ENCODE data around the gene GRAMD2A.

Gene GRAMD2A

DNA sequence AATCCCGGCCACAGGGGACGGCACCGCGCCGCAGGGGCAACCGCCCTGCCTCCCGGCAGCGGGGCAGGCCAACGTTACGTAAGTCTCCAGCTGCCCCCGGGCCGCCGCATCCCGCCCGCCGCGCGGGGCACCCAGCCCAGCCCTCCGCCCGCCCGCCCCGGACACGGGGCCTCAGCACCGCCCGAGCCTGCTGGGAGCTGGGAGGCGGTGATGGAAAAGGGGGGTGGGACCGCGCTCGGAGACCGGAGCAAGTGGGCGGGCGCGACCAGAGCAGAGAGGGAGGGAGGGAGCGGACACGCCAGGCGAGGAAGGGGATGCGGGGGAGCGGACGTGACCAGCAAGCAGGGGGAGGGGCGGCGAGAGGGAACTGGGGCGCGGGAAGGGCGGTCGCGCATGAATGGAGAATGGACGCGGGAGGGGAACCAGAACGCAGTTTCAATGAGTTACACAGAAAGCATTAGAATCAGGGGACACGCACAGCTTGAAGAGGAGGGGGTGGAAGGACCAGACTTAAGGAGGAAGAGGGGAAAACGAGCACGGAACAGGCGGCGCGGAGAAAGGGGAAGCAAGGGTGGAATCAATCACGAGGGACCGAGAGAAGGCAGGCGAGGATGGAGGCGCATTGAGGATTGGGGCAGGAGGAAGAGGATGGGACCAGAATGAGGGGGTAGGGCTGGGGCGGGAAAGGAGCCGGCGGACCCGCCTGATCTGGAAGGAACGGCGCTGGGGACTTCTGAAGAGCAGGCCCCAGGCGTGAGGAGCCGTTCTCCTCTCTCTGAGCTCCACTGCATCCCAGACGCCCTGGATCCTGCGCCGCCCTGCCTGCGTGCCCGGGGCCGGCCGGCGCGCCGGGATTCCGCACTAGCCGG lies 32.8 kb upstream of the GRAMD2A start (continued):
- peak; percentile 97 for TF ChIP-seq SP2 (tag by site-specific recombination; IDR thresholded peaks at IDR 0.05)
- TF ChIP-seq ZNF654 (tag by site-specific recombination; IDR thresholded peaks at IDR 0.05; ENCODE audit: low read depth), result no peak
- peak; percentile 70 for TF ChIP-seq ZIC2 (tag by site-specific recombination; IDR thresholded peaks at IDR 0.05)
- no peak; the same call in 1 of the 2 replicates for TF ChIP-seq ZNF768 (tag by site-specific recombination; IDR thresholded peaks at IDR 0.05)
- peak; percentile 98 for TF ChIP-seq WT1 (tag by site-specific recombination; IDR thresholded peaks at IDR 0.05)
- TF ChIP-seq, protein P1, sequence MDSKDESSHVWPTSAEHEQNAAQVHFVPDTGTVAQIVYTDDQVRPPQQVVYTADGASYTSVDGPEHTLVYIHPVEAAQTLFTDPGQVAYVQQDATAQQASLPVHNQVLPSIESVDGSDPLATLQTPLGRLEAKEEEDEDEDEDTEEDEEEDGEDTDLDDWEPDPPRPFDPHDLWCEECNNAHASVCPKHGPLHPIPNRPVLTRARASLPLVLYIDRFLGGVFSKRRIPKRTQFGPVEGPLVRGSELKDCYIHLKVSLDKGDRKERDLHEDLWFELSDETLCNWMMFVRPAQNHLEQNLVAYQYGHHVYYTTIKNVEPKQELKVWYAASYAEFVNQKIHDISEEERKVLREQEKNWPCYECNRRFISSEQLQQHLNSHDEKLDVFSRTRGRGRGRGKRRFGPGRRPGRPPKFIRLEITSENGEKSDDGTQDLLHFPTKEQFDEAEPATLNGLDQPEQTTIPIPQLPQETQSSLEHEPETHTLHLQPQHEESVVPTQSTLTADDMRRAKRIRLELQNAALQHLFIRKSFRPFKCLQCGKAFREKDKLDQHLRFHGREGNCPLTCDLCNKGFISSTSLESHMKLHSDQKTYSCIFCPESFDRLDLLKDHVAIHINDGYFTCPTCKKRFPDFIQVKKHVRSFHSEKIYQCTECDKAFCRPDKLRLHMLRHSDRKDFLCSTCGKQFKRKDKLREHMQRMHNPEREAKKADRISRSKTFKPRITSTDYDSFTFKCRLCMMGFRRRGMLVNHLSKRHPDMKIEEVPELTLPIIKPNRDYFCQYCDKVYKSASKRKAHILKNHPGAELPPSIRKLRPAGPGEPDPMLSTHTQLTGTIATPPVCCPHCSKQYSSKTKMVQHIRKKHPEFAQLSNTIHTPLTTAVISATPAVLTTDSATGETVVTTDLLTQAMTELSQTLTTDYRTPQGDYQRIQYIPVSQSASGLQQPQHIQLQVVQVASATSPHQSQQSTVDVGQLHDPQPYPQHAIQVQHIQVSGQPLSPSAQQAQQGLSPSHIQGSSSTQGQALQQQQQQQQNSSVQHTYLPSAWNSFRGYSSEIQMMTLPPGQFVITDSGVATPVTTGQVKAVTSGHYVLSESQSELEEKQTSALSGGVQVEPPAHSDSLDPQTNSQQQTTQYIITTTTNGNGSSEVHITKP (tag by site-specific recombination; IDR thresholded peaks at IDR 0.05), result peak; percentile 98
- TF ChIP-seq ZNF558 (tag by site-specific recombination; IDR thresholded peaks at IDR 0.05), result peak; percentile 64; the same call in 1 of the 2 replicates
- peak; percentile 63 for TF ChIP-seq ZBTB21 (tag by site-specific recombination; IDR thresholded peaks at IDR 0.05)
- TF ChIP-seq, protein P2, sequence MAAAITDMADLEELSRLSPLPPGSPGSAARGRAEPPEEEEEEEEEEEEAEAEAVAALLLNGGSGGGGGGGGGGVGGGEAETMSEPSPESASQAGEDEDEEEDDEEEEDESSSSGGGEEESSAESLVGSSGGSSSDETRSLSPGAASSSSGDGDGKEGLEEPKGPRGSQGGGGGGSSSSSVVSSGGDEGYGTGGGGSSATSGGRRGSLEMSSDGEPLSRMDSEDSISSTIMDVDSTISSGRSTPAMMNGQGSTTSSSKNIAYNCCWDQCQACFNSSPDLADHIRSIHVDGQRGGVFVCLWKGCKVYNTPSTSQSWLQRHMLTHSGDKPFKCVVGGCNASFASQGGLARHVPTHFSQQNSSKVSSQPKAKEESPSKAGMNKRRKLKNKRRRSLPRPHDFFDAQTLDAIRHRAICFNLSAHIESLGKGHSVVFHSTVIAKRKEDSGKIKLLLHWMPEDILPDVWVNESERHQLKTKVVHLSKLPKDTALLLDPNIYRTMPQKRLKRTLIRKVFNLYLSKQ (tag by site-specific recombination; IDR thresholded peaks at IDR 0.05; ENCODE audit: borderline replicate concordance), result peak; percentile 50
- peak; percentile 97 for TF ChIP-seq KLF8 (tag by site-specific recombination; IDR thresholded peaks at IDR 0.05)
- no peak for TF ChIP-seq ZNF146 (tag by site-specific recombination; IDR thresholded peaks at IDR 0.05)
- TF ChIP-seq ZNF174 (tag by site-specific recombination; IDR thresholded peaks at IDR 0.05), result no peak
- TF ChIP-seq, protein P3, sequence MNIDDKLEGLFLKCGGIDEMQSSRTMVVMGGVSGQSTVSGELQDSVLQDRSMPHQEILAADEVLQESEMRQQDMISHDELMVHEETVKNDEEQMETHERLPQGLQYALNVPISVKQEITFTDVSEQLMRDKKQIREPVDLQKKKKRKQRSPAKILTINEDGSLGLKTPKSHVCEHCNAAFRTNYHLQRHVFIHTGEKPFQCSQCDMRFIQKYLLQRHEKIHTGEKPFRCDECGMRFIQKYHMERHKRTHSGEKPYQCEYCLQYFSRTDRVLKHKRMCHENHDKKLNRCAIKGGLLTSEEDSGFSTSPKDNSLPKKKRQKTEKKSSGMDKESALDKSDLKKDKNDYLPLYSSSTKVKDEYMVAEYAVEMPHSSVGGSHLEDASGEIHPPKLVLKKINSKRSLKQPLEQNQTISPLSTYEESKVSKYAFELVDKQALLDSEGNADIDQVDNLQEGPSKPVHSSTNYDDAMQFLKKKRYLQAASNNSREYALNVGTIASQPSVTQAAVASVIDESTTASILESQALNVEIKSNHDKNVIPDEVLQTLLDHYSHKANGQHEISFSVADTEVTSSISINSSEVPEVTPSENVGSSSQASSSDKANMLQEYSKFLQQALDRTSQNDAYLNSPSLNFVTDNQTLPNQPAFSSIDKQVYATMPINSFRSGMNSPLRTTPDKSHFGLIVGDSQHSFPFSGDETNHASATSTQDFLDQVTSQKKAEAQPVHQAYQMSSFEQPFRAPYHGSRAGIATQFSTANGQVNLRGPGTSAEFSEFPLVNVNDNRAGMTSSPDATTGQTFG (tag by site-specific recombination; IDR thresholded peaks at IDR 0.05; ENCODE audit: borderline replicate concordance), result peak; percentile 70; the same call in 1 of the 2 replicates
- TF ChIP-seq, protein P4, sequence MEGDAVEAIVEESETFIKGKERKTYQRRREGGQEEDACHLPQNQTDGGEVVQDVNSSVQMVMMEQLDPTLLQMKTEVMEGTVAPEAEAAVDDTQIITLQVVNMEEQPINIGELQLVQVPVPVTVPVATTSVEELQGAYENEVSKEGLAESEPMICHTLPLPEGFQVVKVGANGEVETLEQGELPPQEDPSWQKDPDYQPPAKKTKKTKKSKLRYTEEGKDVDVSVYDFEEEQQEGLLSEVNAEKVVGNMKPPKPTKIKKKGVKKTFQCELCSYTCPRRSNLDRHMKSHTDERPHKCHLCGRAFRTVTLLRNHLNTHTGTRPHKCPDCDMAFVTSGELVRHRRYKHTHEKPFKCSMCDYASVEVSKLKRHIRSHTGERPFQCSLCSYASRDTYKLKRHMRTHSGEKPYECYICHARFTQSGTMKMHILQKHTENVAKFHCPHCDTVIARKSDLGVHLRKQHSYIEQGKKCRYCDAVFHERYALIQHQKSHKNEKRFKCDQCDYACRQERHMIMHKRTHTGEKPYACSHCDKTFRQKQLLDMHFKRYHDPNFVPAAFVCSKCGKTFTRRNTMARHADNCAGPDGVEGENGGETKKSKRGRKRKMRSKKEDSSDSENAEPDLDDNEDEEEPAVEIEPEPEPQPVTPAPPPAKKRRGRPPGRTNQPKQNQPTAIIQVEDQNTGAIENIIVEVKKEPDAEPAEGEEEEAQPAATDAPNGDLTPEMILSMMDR (tag by site-specific recombination; IDR thresholded peaks at IDR 0.05), result peak; percentile 17
- TF ChIP-seq GLI4 (tag by site-specific recombination; IDR thresholded peaks at IDR 0.05), result peak; percentile 89
- TF ChIP-seq, protein P5, sequence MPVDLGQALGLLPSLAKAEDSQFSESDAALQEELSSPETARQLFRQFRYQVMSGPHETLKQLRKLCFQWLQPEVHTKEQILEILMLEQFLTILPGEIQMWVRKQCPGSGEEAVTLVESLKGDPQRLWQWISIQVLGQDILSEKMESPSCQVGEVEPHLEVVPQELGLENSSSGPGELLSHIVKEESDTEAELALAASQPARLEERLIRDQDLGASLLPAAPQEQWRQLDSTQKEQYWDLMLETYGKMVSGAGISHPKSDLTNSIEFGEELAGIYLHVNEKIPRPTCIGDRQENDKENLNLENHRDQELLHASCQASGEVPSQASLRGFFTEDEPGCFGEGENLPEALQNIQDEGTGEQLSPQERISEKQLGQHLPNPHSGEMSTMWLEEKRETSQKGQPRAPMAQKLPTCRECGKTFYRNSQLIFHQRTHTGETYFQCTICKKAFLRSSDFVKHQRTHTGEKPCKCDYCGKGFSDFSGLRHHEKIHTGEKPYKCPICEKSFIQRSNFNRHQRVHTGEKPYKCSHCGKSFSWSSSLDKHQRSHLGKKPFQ (tag by site-specific recombination; IDR thresholded peaks at IDR 0.05), result peak; percentile 86
- TF ChIP-seq ZNF48 (tag by site-specific recombination; IDR thresholded peaks at IDR 0.05), result no peak
- peak; percentile 99 for TF ChIP-seq EGR2 (tag by site-specific recombination; IDR thresholded peaks at IDR 0.05; ENCODE audit: low read depth)
- 0 out of 2 replicates have a peak, but pooled peaks have one; percentile 52 for TF ChIP-seq HOXD13 (CRISPR knock-in tag; IDR thresholded peaks at IDR 0.05; ENCODE audit: borderline replicate concordance)

Data from HEK293 (cell line).